Measurements from ENCODE around the gene CA9. TPM values are rescaled to one million over a fixed set of nuclear protein-coding genes. Genes with fewer than 3 reads are reported as not detected.
A peak's percentile ranks its signal among the peaks of the same experiment; 100 is the strongest.

CA9 gene
- total RNA-seq, 1 donor: 0.81 TPM

DNA sequence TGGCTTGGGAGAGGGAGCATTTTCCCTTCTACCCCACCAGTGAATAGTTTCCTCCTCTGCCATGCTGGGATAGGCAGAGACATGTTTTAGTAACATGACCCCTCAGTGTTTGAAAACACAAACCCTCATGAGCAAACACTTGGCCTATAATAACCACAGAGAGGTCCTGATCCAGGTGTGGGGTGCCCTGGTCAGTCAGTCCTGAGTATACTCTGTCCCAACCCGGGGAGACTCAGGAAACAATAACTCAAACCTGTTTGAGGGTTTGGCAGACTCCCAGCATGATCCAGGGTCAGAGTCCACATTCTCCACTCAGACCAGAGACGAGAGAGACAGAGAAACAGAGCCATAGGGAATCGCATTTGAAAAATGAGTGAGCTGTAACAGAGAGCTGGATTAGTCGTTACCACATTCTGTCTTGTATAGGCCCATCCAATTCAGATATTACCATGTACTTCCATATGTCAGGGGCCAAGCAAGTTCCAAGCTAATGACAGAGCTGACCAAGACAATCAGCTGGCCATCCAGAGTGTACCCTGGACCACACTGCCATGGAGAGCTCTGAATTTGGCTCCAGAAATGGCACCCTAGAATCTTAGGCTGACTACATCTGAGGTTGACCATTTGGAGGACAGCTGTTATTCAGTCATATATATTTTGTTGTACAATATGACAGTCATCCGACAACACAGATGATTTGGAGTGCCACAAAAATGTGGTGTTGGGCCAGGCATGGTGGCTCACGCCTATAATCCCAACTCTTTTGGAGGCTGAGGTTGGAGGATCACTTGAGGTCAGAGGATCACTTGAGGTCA is 4.2 kb upstream of the CA9 start:
- no peak for DNase-seq (ENCODE audit: low read depth in 2 of 3, low spot score in 2 of 3)

DNA sequence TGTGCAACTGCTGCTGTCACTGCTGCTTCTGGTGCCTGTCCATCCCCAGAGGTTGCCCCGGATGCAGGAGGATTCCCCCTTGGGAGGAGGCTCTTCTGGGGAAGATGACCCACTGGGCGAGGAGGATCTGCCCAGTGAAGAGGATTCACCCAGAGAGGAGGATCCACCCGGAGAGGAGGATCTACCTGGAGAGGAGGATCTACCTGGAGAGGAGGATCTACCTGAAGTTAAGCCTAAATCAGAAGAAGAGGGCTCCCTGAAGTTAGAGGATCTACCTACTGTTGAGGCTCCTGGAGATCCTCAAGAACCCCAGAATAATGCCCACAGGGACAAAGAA is 265 bp downstream of the CA9 start:
- no peak for DNase-seq (ENCODE audit: low read depth in 2 of 3, low spot score in 2 of 3)

DNA sequence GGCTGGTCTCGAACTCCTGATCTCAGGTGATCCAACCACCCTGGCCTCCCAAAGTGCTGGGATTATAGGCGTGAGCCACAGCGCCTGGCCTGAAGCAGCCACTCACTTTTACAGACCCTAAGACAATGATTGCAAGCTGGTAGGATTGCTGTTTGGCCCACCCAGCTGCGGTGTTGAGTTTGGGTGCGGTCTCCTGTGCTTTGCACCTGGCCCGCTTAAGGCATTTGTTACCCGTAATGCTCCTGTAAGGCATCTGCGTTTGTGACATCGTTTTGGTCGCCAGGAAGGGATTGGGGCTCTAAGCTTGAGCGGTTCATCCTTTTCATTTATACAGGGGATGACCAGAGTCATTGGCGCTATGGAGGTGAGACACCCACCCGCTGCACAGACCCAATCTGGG is 1.5 kb downstream of the CA9 start:
- no peak for DNase-seq (ENCODE audit: low read depth in 2 of 3, low spot score in 2 of 3)

DNA sequence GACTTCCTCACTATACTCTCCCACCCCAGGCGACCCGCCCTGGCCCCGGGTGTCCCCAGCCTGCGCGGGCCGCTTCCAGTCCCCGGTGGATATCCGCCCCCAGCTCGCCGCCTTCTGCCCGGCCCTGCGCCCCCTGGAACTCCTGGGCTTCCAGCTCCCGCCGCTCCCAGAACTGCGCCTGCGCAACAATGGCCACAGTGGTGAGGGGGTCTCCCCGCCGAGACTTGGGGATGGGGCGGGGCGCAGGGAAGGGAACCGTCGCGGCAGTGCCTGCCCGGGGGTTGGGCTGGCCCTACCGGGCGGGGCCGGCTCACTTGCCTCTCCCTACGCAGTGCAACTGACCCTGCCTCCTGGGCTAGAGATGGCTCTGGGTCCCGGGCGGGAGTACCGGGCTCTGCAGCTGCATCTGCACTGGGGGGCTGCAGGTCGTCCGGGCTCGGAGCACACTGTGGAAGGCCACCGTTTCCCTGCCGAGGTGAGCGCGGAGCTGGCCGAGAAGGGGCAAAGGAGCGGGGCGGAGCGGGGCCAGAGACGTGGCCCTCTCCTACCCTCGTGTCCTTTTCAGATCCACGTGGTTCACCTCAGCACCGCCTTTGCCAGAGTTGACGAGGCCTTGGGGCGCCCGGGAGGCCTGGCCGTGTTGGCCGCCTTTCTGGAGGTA is 2.1 kb downstream of the CA9 start:
- peak in 1 of 3 donors; percentile 39 for DNase-seq (ENCODE audit: low read depth in 2 of 3, low spot score in 2 of 3)

DNA sequence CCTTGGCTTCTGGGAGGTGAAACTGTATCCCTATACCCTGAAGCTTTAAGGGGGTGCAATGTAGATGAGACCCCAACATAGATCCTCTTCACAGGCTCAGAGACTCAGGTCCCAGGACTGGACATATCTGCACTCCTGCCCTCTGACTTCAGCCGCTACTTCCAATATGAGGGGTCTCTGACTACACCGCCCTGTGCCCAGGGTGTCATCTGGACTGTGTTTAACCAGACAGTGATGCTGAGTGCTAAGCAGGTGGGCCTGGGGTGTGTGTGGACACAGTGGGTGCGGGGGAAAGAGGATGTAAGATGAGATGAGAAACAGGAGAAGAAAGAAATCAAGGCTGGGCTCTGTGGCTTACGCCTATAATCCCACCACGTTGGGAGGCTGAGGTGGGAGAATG is 5.4 kb downstream of the CA9 start:
- no peak for DNase-seq (ENCODE audit: low read depth in 2 of 3, low spot score in 2 of 3)

DNA sequence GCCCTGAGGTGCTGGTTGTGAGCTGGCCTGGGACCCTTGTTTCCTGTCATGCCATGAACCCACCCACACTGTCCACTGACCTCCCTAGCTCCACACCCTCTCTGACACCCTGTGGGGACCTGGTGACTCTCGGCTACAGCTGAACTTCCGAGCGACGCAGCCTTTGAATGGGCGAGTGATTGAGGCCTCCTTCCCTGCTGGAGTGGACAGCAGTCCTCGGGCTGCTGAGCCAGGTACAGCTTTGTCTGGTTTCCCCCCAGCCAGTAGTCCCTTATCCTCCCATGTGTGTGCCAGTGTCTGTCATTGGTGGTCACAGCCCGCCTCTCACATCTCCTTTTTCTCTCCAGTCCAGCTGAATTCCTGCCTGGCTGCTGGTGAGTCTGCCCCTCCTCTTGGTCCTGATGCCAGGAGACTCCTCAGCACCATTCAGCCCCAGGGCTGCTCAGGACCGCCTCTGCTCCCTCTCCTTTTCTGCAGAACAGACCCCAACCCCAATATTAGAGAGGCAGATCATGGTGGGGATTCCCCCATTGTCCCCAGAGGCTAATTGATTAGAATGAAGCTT is 6.1 kb downstream of the CA9 start:
- DNase-seq (ENCODE audit: low read depth in 2 of 3, low spot score in 2 of 3): no peak

DNA sequence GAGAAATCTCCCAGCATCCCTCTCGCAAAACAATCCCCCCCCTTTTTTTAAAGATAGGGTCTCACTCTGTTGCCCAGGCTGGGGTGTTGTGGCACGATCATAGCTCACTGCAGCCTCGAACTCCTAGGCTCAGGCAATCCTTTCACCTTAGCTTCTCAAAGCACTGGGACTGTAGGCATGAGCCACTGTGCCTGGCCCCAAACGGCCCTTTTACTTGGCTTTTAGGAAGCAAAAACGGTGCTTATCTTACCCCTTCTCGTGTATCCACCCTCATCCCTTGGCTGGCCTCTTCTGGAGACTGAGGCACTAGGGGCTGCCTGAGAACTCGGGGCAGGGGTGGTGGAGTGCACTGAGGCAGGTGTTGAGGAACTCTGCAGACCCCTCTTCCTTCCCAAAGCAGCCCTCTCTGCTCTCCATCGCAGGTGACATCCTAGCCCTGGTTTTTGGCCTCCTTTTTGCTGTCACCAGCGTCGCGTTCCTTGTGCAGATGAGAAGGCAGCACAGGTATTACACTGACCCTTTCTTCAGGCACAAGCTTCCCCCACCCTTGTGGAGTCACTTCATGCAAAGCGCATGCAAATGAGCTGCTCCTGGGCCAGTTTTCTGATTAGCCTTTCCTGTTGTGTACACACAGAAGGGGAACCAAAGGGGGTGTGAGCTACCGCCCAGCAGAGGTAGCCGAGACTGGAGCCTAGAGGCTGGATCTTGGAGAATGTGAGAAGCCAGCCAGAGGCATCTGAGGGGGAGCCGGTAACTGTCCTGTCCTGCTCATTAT is 6.8 kb downstream of the CA9 start:
- no peak for DNase-seq (ENCODE audit: low read depth in 2 of 3, low spot score in 2 of 3)

DNA sequence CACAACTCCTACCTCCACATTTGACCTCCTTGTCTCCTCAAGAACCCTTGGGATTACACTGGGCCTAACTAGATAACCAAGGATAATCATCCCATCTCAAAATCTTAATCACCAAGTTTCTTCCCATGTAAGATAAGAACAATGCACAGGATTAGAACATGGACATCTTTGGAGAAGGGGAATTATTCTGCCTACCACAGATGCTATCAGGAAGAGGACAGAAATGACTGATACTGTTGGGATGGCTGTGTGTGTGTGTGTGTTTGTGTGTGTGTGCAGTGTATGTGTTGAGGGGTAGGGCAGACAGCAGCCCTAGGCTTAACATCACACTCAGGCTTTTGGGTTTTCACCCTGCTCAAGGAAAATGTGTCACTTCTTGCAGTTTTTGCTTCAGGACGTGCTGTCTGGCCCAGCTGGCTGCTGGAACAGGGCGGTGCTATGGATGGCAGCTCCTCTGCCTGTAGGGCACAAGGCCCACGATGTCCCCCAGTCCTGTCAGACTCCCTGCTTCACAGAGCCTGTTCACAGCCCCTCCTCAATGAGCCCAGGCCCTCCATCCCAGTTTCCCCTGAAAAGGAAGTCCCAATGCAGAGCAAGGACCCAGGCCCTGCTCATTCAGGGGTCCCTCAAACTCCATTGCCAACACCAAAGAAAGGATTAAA is 7.7 kb downstream of the CA9 start:
- DNase-seq (ENCODE audit: low read depth in 2 of 3, low spot score in 2 of 3): no peak

DNA sequence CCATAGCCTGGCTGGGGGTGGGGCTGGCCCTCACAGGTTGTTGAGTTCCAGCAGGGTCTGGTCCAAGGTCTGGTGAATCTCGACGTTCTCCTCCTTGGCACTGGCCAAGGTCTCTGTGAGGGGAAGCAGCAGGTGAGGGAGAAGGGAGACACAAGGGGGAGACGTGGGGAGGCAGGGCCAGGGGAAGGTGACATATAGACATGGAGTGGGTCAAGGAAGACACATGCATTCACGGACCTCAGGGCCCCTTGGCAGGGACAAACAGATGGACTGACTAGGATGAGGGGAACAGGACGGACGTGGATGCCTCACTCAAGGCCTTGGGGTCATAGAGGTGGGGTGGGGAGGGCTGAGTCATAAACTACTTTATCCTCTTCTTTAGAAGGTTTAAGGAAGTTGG is 8.3 kb downstream of the CA9 start:
- DNase-seq (ENCODE audit: low read depth in 2 of 3, low spot score in 2 of 3): no peak

DNA sequence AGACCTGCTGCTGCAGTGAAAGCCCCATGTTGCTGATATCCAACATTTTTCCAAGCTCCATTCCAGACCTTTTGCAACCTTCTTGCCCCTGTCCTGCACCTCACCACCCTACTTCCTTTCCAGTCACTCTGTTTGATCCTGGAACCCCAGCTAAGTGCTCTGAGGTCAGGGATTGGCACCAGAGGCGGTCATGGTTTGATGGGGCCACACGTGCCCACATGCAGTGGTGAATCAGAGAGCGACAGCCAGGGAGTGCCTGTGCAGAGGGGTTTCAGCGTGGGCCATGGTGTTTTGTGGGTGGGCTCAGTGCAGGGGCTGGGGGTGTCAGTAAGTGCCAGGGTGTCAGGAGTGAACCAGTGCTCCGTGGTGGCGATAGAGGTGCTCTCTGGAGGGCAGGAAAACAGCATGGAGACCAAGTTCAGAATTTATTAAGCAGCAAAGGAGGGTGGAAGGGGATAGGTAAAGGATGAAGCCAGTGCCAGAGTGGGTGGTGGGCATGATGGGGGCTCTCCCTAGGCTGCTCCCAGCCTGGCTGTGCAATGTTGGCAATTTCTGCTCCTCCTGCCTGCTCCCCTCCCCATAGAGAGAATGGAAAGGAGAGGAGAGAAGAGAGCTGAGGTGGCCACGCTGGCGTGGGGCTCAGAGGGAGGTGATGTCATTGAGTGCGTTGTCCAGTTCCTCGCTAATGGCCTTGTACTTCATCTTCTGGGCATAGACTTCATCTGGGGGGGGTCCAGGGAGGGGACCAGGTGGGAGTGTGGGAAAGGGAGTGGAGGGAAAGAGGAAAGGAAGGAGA is 9.0 kb downstream of the CA9 start:
- DNase-seq (ENCODE audit: low read depth in 2 of 3, low spot score in 2 of 3): no peak

DNA sequence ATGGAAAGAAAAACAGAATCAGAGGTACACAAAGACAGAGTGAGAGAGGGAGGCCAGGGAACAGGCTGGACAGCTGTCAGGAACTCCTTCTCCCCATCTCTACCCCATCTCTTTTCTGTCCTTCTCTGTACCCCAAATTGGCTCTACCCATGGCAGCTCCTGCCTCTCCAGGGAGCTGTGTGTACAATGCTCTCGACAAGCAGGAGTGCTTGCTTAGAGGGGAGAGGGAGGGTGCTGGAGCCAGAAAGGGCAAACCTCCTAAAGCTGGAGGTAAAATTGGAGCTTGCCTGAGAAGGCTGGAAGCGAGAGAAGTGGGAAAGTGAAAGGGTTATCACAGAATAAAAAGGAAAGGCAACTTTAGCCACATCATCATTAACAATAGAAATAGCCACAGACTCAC is 9.6 kb downstream of the CA9 start:
- DNase-seq (ENCODE audit: low read depth in 2 of 3, low spot score in 2 of 3): no peak

DNA sequence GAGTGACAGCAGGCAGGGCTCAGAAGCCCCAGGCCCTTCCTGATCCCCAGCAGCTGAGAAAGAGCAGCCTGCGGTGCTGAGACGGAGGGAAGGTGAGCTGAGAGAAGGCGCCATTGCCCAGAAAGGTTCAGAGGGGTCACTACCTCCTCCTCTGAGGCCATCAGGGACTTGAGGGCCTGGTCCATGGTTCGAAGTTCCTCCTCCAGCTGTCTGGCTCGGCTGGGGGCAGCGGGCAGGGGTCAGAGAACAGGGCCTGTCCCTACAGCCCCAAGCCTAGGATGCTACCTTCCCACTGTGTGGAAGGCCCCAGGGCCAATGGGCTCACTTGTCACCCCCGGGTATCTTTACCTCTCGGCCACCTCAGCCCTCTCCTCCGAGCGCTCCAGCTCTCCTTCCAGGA is 11.2 kb downstream of the CA9 start:
- no peak for DNase-seq (ENCODE audit: low read depth in 2 of 3, low spot score in 2 of 3)

DNA sequence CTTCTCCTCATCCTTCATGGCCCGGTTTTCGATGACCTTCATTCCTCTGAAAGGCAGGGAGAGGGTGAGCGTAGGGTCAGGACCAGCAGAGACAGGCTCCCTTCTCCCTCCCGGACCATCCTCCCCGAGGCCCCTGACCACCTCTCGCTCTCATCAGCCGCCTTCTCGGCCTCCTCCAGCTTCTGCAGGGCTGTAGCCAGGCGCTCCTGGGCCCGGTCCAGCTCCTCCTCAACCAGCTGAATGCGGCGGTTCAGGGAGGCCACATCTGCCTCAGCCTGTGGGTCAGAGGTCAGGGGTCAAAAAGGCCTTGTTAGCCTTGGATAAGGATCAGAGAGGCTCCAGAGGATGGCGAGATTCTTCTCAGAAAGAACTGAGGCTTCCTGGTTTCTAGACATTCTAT is 11.8 kb downstream of the CA9 start:
- DNase-seq (ENCODE audit: low read depth in 2 of 3, low spot score in 2 of 3): no peak

DNA sequence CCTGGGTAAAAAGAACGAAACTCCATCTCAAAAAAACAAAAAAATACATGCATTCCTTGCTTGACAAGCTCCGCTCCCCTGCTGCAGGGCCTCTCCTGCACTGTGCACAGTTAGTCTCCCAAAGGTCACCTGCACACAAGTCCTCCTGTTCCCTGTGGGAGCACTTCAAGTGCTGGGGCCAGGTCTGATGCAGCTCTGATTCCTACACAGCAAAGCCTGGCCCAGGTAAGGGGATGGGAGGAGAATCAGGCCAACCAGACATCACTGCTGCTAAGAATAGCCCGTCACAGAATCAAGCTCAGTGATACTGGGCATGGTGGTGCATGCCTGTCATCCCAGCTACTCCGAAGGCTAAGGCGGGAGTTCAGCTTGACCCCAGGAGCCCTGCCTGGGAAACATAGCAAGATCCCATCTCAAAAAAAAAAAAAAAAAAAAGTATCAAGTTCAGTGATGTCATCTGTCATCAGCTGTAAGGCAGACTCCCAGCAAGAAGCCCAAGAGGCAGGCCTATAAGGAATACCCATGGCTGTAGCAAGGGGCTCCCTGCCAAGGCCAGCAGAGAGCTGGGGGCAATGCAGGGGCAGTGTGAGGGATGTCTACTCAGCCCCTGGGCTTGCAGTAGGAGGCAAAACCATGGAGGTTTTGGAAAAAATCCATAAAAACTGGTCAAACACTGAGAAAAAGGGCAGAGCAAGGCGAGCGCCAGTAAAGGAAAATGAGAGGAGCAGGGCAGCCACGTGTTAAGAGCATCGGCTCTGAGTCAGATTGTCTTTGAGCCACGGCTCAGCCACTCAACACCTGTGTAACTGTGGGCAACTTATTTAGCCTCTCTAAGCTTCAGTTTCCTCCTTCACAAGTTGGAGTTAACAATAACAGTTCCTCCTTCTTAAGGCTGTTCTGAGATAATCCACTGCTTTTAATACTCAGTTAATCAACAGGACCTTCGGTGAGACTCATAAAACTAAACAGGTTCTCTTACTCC is 12.8 kb downstream of the CA9 start:
- DNase-seq (ENCODE audit: low read depth in 2 of 3, low spot score in 2 of 3): no peak

DNA sequence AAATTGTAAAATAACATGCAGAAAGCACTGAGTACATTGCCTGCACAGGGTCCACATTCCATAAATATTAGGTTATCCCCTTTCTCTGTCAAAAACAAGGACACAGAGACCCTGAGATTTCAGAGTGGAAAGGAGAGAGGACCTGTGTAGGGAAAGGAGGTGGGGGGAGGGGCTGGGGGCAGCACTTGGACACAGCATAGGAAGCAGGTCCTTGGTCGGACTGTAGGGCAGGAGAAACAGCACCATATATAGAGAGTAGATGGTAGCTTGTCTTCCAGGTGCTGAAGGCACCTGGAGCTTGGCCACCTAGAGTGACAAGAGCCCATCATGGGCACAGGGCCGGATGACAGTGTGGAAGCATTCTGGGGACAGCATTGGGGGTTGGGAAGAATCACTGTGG is 13.6 kb downstream of the CA9 start:
- DNase-seq (ENCODE audit: low read depth in 2 of 3, low spot score in 2 of 3): no peak

DNA sequence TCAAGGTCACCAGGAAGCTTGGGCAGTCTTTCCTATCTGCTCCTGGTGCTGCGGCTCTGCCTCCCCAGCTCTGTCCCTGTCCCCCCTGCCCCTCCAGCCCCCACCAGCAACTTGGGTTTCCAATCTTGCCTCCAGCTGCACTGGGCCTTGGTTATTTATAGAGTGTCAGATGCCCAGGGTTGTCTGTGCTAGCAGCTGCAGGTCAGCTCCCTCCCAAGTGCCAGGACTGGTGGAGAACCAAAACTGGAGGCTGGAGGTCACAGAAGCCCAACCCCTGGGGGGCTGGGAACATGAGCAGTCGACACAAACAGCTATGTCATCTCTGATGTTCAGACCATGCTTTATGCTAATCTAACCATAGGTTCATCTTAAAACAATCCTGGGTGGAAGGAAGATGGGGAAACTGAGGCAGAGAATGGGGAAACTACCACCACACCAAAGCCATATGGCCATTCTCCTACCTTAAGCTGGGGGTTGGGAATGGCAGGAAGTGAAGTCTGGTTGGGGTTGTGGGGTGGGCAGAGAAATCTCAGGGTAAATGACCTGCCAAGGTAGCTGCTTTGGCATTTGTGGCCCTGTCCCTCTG is 14.3 kb downstream of the CA9 start:
- DNase-seq (ENCODE audit: low read depth in 2 of 3, low spot score in 2 of 3): no peak

DNA sequence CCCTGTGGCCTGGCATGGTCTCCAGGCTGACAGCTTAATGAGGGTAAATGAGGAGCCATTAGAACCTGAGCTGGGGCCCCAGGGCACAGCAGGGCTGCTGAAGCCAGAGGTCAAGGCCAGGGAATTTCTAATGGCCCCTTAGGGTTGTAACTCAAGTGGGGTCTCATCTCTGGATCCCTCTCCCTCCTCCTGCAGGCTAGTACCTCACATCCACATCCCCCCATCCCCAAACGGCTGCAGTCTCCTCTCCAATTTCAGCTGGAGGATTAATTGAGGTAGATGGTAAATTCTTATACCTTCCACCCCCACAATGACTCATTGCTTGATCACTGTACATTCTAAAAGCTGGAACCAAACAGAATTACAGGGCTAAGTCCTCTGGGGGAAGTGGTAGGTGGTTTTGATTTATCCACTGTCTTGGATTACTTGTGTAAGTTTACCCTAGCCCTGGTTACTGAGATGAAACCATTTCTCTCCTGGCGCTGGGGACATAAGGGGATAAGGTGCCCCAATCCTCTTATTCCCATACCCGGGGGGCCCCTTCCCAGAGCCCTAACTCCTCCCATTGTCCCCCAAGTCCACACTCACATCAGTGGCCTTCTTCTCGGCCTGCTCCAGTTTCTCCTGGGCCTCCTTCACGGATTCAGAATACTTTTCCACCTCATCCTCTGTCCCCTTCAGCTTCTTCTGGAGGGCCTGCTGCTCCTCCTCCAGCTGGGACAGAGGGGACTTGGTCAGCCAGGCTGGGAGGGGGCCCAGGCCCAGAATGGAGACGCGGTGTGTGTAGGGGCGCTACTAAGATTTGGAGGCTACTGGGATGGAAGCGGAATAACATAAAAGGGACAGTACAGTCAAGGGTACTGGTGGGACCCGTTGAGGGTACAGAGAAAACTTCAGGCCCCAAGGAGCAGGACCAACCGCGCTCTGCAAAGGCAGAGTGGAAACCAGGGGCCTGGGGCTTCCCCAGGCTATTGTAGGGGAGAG is 15.1 kb downstream of the CA9 start:
- peak in 1 of 3 donors; percentile 33 for DNase-seq (ENCODE audit: low read depth in 2 of 3, low spot score in 2 of 3)

Data from hematopoietic multipotent progenitor cell (in vitro differentiated cells).